Measurements from ENCODE around the gene RRP1.

Gene RRP1

DNA sequence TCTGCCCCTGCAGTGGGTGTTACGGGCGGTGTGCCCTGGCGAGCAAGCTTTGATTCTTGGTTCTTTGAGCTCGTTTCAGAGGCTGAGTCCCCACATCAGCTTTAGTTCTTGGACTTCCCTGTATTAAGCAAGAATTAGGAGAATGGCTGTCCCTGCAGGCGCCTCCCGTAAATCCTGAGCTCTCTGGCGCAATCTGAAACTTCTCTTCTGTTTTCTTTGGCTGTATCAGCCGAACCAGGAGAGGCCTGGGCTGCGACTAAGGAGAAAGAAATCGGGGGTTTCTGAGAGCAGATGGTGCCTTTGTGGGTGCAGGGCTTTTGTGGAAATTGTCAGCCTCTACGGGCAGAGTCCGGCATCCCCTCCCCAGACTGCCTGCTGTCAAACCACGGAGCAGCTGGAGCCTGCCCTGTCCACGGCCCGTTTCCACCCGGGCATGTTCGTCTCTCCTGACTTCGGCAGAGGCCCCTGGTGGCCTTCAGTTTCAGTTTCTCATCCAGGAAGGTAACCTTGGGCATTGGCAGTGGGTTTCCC is 31.2 kb upstream of the RRP1 start:
- no peak for DNase-seq (ENCODE audit: low read depth in 2 of 2)

DNA sequence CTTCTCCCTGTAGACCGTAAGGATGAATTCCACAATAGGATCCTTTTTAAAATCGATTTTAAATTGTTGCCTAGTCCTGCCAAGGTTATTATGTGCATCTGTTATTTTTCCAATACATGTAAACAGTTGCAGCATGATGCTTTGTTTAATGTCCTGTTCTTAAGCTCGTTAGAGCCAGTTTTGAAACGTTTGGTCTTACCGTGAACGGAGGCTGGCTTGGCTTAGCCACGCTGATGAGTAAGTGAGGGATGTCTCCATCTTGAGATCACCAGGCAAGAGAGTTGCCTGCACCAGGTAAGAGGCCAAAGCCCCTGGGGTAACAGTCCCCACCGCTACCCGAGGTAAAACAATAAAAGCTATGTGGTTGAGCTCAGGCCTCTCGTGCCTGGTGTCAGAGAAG is 30.6 kb upstream of the RRP1 start:
- DNase-seq (ENCODE audit: low read depth in 2 of 2): no peak

DNA sequence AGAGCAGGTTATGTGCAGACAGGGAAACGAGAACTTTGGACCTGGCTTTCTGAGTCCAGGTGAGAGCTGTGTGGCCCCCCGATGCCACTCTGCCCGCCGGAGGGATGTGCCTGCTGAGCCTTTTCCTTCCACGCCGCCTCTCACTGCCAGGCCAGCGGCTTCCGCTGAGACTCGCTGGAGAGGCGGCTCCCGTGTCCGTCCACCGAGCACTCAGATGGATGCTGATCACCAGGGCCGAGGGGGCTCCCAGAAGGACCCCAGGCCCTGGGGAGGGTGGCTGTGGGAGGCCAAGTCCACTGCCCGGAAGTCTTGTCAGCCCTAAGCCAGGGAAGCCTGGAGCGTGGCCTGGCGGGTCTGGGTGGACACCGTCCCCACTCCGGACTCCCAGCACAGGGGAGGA is 29.7 kb upstream of the RRP1 start:
- DNase-seq (ENCODE audit: low read depth in 2 of 2): no peak

DNA sequence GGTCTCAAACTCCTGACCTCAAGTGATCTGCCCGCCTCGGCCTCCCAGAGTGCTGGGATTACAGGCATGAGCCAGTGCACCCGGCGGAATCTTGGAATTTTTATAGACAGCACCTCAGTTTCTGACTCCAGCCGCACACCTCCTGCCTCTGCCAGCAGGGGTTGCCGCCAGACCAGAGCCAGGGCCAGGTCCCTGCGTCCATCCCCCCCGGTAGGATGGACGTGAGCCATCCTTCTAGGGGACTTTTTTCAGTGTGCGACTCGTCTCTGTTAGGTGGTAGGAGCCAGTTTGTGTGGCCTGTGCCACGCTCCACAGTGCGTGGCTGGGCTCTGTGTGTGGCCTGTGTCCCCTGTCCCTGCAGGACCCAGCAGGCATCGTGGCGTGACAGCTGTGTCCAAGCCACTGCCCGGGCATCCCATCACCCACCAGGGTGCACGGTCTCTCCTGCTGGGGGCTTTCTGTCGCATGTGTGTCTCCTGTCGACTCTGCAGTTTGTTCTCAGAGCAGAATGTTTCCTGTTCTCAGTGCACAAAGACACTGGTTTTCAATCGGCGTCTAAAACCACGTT is 28.9 kb upstream of the RRP1 start:
- no peak for DNase-seq (ENCODE audit: low read depth in 2 of 2)

DNA sequence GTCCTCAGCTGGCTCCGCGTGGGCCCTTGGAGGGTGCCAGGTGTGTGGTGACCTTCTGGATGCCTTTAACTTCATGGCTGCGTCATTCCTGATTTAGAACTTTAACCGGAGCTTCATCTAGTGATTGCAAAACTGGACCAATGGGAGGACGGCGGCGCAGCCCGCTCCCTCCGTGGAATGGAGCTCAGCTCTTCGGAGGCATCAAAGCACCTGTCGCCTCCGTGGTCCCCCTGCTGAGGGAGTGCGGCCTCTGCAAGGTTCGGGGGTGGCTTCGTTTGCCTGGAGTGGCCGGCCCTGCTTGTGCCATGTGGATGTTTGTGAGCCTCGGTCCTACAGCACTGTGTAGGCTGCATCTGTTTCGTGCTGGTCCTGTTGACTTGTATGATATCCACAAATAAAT is 27.5 kb upstream of the RRP1 start:
- DNase-seq (ENCODE audit: low read depth in 2 of 2): no peak

DNA sequence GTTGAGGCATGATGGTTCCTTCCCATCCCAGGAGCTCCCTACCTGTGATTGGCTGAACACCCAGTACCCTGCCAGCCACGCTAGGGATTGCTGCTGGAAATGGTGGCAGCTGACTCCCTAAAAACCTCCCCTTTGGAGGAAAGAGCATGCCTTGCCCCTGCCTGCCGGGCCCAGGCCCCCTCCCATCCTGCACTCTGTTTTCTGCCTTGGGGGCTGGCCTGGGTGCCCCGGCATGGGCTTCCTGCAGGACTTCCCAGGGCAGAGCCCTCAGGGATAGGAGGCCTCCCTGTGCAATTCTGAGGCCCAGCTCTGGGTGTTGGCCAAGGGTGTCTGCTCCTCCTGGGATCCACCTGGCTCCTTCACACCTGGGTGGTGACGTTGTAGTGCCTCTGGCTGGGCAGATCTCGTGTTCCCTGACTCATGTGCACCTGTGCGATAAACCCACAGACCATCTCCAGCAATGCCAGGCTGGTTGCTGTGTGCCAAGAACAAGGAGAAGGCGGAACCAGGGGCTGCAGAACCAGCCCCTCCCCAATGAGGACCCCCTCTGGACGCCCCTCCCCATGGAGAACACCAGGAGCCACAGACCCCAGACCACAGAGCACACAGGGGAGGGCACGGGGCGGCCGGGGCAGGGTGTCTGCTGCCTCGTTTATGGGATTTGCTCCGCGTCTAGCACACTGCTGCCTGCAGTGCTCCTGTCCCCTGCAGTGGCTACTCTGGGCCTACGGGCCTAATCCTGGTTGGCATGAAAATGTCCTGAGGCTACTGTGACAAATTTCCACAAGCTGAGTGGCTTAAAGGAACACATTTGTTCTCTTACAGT is 26.9 kb upstream of the RRP1 start:
- DNase-seq (ENCODE audit: low read depth in 2 of 2): no peak

DNA sequence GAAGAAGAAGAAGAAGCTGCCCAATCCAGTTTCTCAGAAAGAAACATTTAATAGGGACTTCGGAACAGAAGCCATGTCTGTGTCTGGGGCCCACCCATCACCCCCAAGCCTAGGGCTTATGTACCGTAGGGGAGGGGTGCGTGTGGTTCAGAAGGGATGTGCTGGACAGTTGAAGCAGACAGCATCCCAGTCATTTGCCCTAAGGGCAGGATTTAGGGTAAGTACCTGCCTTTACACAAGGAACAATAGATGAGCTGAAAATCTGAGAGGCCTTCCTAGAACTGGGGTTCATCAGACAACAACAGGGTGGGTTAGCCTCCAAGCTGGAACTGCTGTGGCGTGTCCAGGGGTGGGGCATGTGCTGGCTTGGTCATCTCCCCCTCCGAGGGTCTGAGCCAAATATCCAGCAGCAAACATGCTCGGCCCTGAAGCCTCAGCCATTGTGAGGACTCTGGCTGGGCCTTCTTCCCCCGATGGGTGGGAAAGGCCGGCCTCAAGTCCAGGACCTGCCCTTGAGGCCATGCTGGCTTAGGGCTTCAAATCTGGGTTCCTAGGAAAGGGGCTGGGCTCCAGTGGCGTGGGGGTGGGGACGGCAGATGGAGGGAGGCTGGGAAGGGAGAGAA is 25.4 kb upstream of the RRP1 start:
- DNase-seq (ENCODE audit: low read depth in 2 of 2): no peak

DNA sequence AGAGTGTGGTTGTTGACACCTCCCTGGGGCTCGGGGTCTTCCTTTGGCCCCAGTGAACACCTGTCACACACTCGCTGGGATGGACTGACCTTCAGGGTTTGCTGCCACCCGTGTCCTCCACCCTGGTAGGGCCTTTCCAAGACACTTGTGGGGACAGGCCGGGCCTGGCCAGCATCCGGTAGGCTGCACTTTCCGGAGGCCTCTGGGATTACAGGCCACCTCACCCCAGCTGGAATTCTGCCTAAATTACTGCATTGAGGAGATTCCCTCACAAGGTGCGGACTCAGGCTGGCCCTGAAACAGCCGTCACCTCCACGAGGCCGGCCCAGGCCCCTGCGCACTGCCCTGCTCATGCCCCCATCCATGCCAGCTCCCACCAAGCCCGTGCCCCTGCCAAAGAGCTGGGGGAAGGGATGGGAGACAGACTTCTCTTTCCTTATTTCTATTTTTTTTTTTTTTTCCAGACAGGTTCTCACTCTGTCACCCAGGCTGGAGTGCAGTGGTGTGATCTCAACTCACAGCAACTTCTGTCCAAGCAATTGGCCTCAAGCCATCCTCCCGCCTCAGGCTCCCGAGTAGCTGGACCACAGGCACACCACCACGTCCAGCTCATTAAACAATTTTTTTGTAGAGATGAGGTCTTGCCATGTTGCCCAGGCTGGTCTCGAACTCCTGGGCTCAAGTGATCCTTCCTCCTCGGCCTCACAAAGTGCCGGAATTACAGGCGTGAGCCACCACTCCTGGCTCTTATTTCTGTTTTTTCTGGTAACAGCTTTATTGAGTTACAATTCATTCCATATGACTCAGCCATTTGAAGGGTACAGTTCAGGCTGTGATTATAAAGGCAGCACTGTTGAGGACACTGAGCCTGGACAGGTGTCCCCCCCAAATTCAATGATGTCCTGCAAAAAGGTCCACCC is 24.5 kb upstream of the RRP1 start:
- no peak for DNase-seq (ENCODE audit: low read depth in 2 of 2)

DNA sequence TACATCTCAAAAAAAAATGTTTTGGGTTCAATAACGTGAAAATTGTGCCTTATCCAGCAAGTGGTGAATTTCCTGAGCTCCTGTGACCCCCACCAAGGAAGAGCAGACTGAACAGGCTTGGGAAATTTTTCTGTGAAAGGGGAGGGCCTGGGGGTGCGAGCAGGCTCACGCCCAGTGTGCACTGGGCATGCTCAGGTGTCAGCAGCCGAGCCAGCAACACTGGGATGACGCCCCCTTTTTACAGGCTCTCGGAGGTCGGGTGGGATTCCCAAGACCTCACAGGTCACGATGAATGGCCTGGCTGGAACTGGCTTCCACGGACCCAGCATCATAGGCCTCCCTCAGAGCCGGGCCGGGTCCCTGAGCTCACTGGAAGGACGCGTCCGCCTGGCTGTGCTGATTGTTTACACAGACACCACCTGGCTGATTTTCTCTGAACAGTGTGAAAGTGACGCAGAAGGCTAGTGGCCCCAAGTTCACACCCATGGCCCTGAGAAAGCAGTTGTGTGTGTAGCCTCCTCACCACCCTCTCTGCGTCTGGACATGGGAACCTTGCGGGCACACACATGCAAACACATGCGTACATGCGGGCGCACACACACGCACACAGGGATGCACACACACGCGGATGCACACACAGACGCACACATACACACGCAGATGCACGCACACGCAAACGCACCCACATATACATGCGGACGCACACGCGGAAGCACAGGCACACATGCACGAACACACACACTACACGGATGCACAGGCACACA is 22.5 kb upstream of the RRP1 start:
- DNase-seq (ENCODE audit: low read depth in 2 of 2): no peak

DNA sequence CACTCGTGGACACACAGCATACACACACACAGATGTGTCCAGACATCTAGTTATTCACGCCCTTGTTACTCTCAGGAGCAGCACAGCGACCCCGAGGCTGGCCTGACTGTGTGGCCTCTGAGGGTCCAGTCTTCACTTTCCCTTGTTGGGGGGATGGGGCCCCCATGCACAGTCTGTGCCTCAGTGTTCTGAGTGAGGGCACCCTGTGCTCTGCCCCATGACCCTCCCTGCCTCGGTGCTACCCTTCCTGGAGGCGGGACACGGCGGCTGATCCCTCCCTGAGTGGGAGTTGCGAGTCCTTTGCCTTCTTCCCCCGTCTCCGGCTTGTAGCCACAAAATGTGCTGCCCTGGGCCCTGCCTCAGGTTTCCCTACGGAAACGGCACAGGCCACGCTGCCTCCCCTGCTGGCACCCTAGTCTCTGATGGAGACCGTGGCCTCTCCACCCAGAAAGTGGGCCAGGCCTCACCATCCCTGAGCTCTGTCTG is 21.8 kb upstream of the RRP1 start:
- DNase-seq (ENCODE audit: low read depth in 2 of 2): no peak

DNA sequence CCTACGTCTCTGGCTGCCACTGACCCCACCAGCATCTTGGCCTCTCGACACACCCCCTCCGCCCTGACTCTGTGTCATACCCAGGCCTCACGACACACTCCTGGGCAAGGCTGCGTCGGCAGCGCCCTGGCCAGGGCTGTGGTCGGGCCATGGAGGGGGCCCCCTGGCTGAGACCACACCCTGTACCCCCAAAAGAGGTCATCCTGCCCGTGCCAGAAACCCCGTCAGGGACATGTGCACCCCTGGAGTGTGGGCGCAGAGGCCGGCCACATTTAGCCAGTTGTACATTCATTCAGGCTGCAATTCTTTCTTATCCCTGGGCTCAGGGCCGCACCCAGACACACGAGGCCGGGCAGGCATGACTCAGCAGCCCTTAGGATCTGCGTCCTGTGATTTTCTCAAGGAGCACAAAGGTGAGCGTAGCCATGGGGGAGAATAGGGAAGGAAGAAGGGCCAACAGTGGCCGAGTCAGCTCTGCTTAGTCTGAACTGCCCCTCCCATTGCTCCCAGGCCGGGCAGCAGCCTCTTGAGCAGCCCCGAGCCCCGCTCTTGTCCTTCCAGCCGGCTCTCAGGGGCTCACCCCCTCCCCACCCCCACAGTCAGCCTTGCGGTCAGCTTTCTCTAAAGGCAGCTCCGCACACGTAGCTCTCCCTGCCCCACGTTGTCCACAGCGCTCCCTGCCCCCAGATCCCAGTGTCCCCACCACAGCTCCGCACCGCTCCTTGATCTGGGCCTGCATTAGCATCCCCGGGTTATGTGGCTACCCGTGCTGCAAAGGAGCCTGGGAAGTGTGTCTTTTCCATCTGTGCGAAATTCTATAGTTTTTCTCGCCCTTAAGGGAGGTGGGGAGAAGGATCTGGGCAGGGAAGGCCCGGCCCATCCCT is 21.2 kb upstream of the RRP1 start:
- DNase-seq (ENCODE audit: low read depth in 2 of 2): no peak

DNA sequence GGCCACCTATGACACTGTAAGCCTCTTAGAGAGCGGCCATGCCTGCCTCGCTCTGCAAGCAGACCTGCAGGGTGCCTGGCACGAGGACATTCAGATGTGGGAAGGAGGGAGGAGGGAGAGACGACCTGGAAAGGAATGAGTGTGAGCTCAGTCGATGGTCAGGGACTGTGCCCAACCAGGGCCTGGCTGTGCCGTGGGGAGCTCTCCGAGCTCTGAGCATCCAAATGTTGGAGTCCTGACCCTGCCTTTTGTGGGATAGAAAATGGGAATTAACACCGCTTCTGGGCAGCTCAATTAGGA is 20.6 kb upstream of the RRP1 start:
- no peak for DNase-seq (ENCODE audit: low read depth in 2 of 2)

DNA sequence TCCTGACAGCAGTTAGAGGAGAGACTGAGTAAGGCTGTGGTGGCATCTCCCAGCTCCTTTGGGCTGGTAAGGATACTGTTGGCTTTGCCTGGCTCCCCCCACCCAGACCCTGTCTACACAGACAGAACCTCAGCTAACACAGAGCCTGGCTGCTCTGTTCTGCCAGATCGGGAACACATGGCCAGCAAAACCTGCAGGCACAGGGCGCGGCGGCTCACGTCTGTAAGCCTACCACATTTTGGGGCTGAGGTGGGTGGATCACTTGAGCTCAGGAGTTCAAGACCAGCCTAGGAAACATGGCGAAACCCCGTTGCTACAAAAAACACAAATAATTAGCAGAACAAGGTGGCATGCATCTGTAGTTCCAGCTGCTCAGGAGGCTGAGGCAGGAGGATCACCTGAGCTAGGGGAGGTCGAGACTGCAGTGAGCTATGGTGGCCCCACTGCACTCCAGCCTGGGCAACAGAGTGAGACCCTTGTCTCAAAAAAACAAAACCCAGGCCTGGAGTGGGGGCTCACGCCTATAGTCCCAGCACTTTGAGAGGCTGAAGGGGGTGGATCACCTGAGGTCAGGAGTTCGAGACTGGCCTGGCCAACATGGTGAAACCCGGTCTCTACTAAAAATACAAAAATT is 19.9 kb upstream of the RRP1 start:
- no peak for DNase-seq (ENCODE audit: low read depth in 2 of 2)

DNA sequence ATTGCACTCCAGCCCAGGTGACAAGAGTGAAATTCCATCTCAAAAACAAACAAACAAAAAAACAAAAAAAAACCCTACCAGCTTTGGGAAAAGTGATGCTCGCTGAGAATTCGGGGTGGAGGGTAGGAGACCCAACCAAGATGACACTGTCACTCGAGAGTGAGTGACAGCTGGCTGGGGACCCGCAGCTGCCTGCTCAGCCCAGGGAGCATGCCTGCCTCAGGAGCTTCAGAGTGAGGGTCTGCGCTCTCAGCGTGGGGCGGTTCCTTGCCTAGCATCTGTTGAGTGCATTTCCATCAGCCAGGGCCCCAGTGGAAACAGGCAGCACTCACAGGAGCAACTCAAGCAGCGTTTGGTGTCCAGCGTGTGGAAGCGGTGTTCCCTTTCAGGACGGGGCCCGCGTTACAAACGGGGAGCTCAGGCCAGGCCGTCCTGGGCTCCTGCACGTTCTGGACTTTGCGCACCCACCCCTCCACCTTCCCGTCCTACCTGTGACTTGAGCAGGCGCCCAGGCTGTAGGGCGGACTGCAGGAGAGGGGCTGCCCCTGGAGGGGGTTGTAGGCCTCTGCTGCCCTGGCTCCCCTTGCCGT is 19.2 kb upstream of the RRP1 start:
- DNase-seq (ENCODE audit: low read depth in 2 of 2): no peak

DNA sequence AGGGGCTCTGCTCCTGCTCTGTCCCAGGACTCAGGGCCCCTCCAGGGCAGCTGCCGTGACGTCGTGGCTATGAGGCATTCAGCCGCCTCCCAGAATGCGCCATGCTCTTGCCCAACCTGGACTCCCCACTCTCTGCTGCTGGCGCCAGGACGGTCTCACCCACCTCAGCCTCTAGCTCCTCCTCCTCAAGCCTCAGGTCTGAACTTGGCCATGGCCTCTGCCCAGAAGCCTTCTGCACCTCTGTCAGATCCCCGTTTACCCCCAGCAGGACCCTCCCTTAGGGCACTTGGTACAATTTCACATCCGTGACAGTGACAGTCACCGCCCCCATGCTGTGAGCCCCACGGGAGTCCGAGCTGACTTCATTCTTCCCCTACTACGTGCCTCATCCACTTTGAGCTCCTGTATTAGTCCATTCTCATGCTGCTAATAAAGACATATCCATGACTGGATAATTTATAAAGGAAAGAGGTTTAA is 18.1 kb upstream of the RRP1 start:
- no peak for DNase-seq (ENCODE audit: low read depth in 2 of 2)

DNA sequence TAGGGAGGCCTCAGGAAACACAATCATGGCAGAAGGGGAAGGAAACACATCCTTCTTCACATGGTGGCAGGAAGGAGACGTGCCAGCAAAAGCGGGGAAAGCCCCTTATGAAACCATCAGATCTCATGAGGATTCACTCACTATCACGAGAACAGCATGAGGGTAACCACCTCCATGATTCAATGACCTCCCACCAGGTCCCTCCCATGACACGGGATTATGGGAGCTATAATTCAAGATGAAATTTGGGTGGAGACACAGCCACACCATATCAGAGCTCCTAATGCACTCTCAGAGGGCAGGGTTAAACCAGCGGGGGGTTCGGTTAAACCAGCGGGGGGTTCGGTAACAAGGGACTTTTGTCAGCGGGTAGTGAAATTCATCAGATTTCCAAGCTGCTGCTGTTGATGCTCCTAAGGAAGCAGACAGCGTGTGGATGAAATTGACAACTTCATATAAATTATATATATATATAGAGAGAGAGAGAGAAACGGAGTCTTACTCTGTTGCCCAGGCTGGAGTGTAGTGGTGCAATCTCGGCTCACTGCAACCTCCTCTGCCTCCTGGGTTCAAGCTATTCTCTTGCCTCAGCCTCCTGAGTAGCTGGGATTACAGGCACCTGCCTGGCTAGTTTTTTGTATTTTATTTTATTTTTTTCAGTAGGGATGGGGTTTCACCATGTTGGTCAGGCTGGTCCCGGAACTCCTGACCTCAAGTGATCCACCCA is 17.5 kb upstream of the RRP1 start:
- no peak for DNase-seq (ENCODE audit: low read depth in 2 of 2)

DNA sequence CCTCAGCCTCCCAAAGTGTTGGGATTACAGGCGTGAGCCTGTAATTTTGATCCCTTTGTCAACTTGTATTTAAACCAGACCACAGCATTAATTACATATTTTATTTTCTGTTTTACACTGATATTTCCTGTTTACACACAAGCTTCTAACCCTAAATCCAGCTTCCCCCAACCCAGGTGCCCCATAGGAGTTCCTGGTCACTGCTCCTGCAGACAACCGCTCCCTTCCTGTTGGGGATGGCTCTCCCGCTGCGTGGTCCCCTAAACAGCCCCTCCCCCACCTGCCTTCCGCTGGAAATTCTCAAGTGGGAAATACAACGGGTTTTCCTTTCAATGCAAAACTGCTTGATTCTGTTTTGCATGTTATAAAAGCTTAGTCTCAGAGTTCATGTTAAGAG is 17.0 kb upstream of the RRP1 start:
- no peak for DNase-seq (ENCODE audit: low read depth in 2 of 2)

DNA sequence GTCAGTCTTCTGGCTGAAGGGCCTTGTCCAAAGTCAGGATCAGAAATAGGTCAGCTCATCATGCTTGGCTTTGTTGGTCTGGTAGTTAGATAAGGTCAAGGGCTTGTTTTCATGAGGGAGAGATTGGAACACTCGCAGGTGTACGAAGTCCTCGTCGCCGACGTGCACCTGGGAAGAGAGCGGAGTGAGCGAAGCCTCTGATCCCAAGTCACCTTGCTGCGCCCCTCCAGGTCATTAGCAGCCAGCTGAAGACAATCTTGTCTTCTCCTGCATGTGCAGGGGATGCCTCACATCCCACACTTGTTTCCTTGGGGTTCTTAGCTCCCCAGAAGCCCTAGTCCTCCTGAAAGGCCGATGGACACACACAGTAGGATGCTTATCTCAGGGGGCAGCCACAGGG is 15.2 kb upstream of the RRP1 start:
- no peak for DNase-seq (ENCODE audit: low read depth in 2 of 2)

DNA sequence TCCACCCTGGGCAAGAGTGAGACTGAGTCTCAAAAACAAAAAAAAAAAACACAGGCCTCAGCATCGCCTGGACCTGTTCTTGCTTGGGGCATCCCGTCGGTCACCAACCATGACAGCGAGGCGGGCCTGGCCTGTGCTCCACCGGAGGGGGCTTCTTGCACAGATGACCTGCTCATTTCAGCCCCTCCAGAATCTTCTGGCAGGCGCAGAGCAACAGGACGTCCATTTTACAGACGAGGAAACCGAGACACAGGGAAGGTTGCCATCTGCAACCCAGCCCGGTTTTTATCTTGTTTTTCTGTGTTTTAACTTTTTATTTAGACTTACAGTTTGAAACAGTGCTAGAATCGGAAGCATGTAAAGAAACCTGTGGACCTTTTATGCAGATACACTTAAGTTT is 14.2 kb upstream of the RRP1 start:
- DNase-seq (ENCODE audit: low read depth in 2 of 2): no peak

Data from stimulated activated CD8-positive, alpha-beta memory T cell treated with anti-CD3 and anti-CD28 coated beads, Interleukin-15, amount 100 ng/mL, for 4 hours (primary cell).